Mesendoderm (in vitro differentiated cells): ENCODE data around the gene NOP53.
"Not testable (repeated sequence)": the region's sequence is repeated elsewhere in the genome, so short reads cannot be mapped to it uniquely, and the experiment has no call there.

ENCODE experiments used
- DNase-seq: peaks from one replicate; pipeline ENCODE4 v3.0.0; 2013
- H2AK5ac ChIP-seq: 2 replicates; pipeline ENCODE4 v1.6.1; 2013; ENCODE audit warnings: low read length, inconsistent platforms
- H2BK120ac ChIP-seq: 2 replicates; pipeline ENCODE4 v1.6.1; 2013; ENCODE audit warnings: low read depth, mild to moderate bottlenecking, low read length, moderate library complexity, mixed read lengths
- H2BK15ac ChIP-seq: replicated peaks from 2 replicates; pipeline ENCODE4 v1.6.1; 2013; ENCODE audit warnings: low read depth, mild to moderate bottlenecking, moderate library complexity
- H2BK5ac ChIP-seq: 2 replicates; pipeline ENCODE4 v1.6.1; 2013; ENCODE audit warnings: low read length, inconsistent platforms
- H3K18ac ChIP-seq: 2 replicates; pipeline ENCODE4 v1.6.1; 2013; ENCODE audit warnings: mild to moderate bottlenecking, low read length, mixed read lengths
- H3K23ac ChIP-seq: one replicate; pipeline ENCODE4 v1.6.1; 2013; ENCODE audit warnings: low read length
- H3K27ac ChIP-seq: 2 replicates; pipeline ENCODE4 v1.5.1; 2013; ENCODE audit warnings: low read depth, mild to moderate bottlenecking, inconsistent platforms, low read length, moderate library complexity
- H3K27me3 ChIP-seq: 2 replicates; pipeline ENCODE4 v1.6.1; 2013; ENCODE audit warnings: low read length, control low read depth, mild to moderate bottlenecking, inconsistent platforms; ENCODE audit not compliant: insufficient read depth, poor library complexity
- H3K36me3 ChIP-seq: 2 replicates; pipeline ENCODE4 v1.6.1; 2013; ENCODE audit warnings: low read length, inconsistent platforms; ENCODE audit not compliant: control insufficient read depth, insufficient read depth
- H3K4ac ChIP-seq: one replicate; pipeline ENCODE4 v1.6.1; 2013; ENCODE audit warnings: low read depth, mild to moderate bottlenecking, low read length, moderate library complexity
- H3K4me1 ChIP-seq: 2 replicates; pipeline ENCODE4 v1.6.1; 2013; ENCODE audit warnings: low read depth, low read length, inconsistent platforms; ENCODE audit not compliant: control insufficient read depth
- H3K4me2 ChIP-seq: 2 replicates; pipeline ENCODE4 v1.6.1; 2013; ENCODE audit warnings: low read length
- H3K4me3 ChIP-seq: 2 replicates; pipeline ENCODE4 v1.5.1; 2013; ENCODE audit warnings: mild to moderate bottlenecking, low read length
- H3K56ac ChIP-seq: one replicate; pipeline ENCODE4 v1.6.1; 2013; ENCODE audit warnings: low read length
- H3K79me1 ChIP-seq: 2 replicates; pipeline ENCODE4 v1.6.1; 2013; ENCODE audit warnings: low read length, inconsistent platforms
- H3K79me2 ChIP-seq: 2 replicates; pipeline ENCODE4 v1.6.1; 2013; ENCODE audit warnings: mild to moderate bottlenecking, low read length; ENCODE audit not compliant: control insufficient read depth, insufficient read depth
- H3K9ac ChIP-seq: 2 replicates; pipeline ENCODE4 v1.6.1; 2013; ENCODE audit warnings: low read length, inconsistent platforms
- H4K5ac ChIP-seq: one replicate; pipeline ENCODE4 v1.6.1; 2013; ENCODE audit warnings: low read length
- H4K8ac ChIP-seq: one replicate; pipeline ENCODE4 v1.6.1; 2013; ENCODE audit warnings: low read depth, mild to moderate bottlenecking, control low read depth, low read length, moderate library complexity
- WGBS: extraction: QIAGEN DNeasy Blood & Tissue Kit; methylation state at CpG from one replicate; pipeline ENCODE4 v1.1.7; 2013; ENCODE audit warnings: low lambda C conversion rate, missing lambda C conversion rate; ENCODE audit not compliant: insufficient coverage; ENCODE audit errors: extremely low coverage; 5-methylcytosine and 5-hydroxymethylcytosine counted together

Gene NOP53

DNA sequence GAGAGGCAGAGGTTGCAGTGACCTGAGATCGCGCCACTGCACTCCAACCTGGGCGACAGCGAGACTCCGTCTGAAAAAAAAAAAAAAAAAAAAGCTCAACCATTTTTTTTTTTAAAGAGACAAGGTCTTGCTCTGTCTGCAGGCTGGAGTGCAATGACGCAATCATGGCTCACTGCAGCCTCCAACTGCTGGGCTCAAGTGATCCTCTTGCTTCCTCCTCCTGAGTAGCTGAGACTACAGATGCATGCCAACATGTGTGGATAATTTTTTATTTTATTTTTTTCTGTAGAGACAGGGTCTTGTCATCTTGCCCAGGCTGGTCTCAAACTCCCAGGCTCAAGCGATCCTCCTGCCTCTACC is 21.8 kb upstream of the NOP53 start:
- no peaks in the 10 kb centered on the region for H3K79me1 ChIP-seq
- no peaks in the 10 kb centered on the region for H3K4me1 ChIP-seq
- H3K9ac ChIP-seq: no peak overlapping the region
- WGBS: no CpG with 5 or more reads among the region's 7 CpGs
- H4K5ac ChIP-seq: no peak overlapping the region
- no peak overlapping the region for H2BK120ac ChIP-seq
- H3K18ac ChIP-seq: no peak overlapping the region
- no peaks in the 10 kb centered on the region for H3K36me3 ChIP-seq
- H3K4me2 ChIP-seq: no peak overlapping the region
- peak; percentile 42 for DNase-seq
- no peak overlapping the region for H4K8ac ChIP-seq
- no peak overlapping the region for H3K27ac ChIP-seq
- no peaks in the 10 kb centered on the region for H3K27me3 ChIP-seq
- H2BK5ac ChIP-seq: no peak overlapping the region
- no peak overlapping the region for H3K23ac ChIP-seq
- no peak overlapping the region for H2AK5ac ChIP-seq
- H3K4me3 ChIP-seq: no peak overlapping the region
- H2BK15ac ChIP-seq: no peak overlapping the region
- no peak overlapping the region for H3K56ac ChIP-seq
- H3K4ac ChIP-seq: no peak overlapping the region
- no peaks in the 10 kb centered on the region for H3K79me2 ChIP-seq

- Histone ChIP-seq H3K27me3 (no peaks in the 10 kb centered on the region), H4K5ac (no peak overlapping the region), H3K4me2 (no peak overlapping the region), H3K4ac (no peak overlapping the region), H2AK5ac (no peak overlapping the region), H3K4me1 (peaks cover 3% of the 10 kb centered on the region), H3K23ac (no peak overlapping the region), H2BK120ac (no peak overlapping the region), H3K56ac (no peak overlapping the region), H2BK15ac (no peak overlapping the region), H3K36me3 (no peaks in the 10 kb centered on the region), H3K79me1 (no peaks in the 10 kb centered on the region), H4K8ac (no peak overlapping the region), H3K79me2 (no peaks in the 10 kb centered on the region), H3K4me3 (no peak overlapping the region), H3K9ac (no peak overlapping the region), H3K18ac (no peak overlapping the region), H3K27ac (no peak overlapping the region), H2BK5ac (no peak overlapping the region)
- no peak for DNase-seq
- no CpG with 5 or more reads among the region's 48 CpGs for WGBS
Measured at GRCh38 chr19:47725759-47726401, 19.5 kb upstream of the NOP53 start.

- H3K9ac ChIP-seq: no peak overlapping the region
Measured at GRCh38 chr19:47726467-47726866, 18.9 kb upstream of the NOP53 start.

GRCh38 chr19:47728295-47728694 is 17.1 kb upstream of the NOP53 start:
- H3K23ac ChIP-seq, H2BK5ac ChIP-seq, H2BK15ac ChIP-seq, H3K18ac ChIP-seq, H3K4ac ChIP-seq, H3K27ac ChIP-seq, H3K27me3 ChIP-seq, H4K5ac ChIP-seq, H3K79me1 ChIP-seq, H3K36me3 ChIP-seq, H3K79me2 ChIP-seq, H3K4me2 ChIP-seq, H3K4me3 ChIP-seq, H2AK5ac ChIP-seq, H4K8ac ChIP-seq, H2BK120ac ChIP-seq, H3K4me1 ChIP-seq, DNase-seq, H3K9ac ChIP-seq: not testable (repeated sequence)
- WGBS: no CpG with 5 or more reads among the region's 4 CpGs
- H3K56ac ChIP-seq: peak overlapping the region; percentile 34

More at GRCh38 chr19:47726467-47726866, 18.9 kb upstream of the NOP53 start:
- Histone ChIP-seq H3K27me3 (no peaks in the 10 kb centered on the region), H3K27ac (no peak overlapping the region), H4K8ac (no peak overlapping the region), H3K4me3 (no peak overlapping the region), H3K4ac (no peak overlapping the region), H3K4me2 (no peak overlapping the region), H3K36me3 (no peaks in the 10 kb centered on the region), H2BK15ac (no peak overlapping the region), H2AK5ac (no peak overlapping the region), H2BK120ac (no peak overlapping the region), H3K79me2 (no peaks in the 10 kb centered on the region), H3K4me1 (peaks cover 3% of the 10 kb centered on the region), H3K23ac (no peak overlapping the region), H3K79me1 (no peaks in the 10 kb centered on the region), H3K56ac (no peak overlapping the region), H3K18ac (no peak overlapping the region), H2BK5ac (no peak overlapping the region), H4K5ac (no peak overlapping the region)
- DNase-seq: no peak
- WGBS: no CpG with 5 or more reads among the region's 4 CpGs

- H3K4me3 ChIP-seq: no peak overlapping the region
- H4K5ac ChIP-seq: no peak overlapping the region
- no peaks in the 10 kb centered on the region for H3K79me1 ChIP-seq
- H3K18ac ChIP-seq: peak overlapping the region; percentile 10
- H2BK120ac ChIP-seq: no peak overlapping the region
- no peak overlapping the region for H3K4ac ChIP-seq
- H3K27ac ChIP-seq: peak overlapping the region; percentile 71
- H3K9ac ChIP-seq: peak overlapping the region; percentile 28
- H3K36me3 ChIP-seq: no peaks in the 10 kb centered on the region
- H3K4me1 ChIP-seq: peaks cover 3% of the 10 kb centered on the region
- H2BK5ac ChIP-seq: no peak overlapping the region
- H4K8ac ChIP-seq: no peak overlapping the region
- peak overlapping the region; percentile 54 for H3K4me2 ChIP-seq
- H3K27me3 ChIP-seq: no peaks in the 10 kb centered on the region
- H3K56ac ChIP-seq: peak overlapping the region; percentile 79
- H3K23ac ChIP-seq: no peak overlapping the region
- no peak overlapping the region for H2AK5ac ChIP-seq
- no peak overlapping the region for H2BK15ac ChIP-seq
- no CpG with 5 or more reads among the region's 9 CpGs for WGBS
- H3K79me2 ChIP-seq: no peaks in the 10 kb centered on the region
- peak; percentile 96 for DNase-seq
Measured at GRCh38 chr19:47729468-47729798, 15.9 kb upstream of the NOP53 start.
